Mucosa of stomach (tissue), 1 donor: Measurements from ENCODE around the gene BCAS1.

Source experiments
- H3K27me3 ChIP-seq: one replicate; pipeline ENCODE4 v1.7.0; 2013; ENCODE audit warnings: mild to moderate bottlenecking, low read length; ENCODE audit not compliant: control insufficient read depth, insufficient read depth
- H3K36me3 ChIP-seq: one replicate; pipeline ENCODE4 v1.7.0; 2013; ENCODE audit warnings: low read length; ENCODE audit not compliant: control insufficient read depth, insufficient read depth
- H3K4me1 ChIP-seq: one replicate; pipeline ENCODE4 v1.7.0; 2013; ENCODE audit warnings: mild to moderate bottlenecking, low read length; ENCODE audit not compliant: control insufficient read depth, insufficient read depth
- H3K4me3 ChIP-seq: one replicate; pipeline ENCODE4 v1.7.0; 2013; ENCODE audit warnings: low read length
- H3K9ac ChIP-seq: one replicate; pipeline ENCODE4 v1.7.0; 2013; ENCODE audit warnings: mild to moderate bottlenecking, low read length, moderate library complexity
- H3K9me3 ChIP-seq: one replicate; pipeline ENCODE4 v1.7.0; 2013; ENCODE audit warnings: mild to moderate bottlenecking, low read length, moderate library complexity; ENCODE audit not compliant: control insufficient read depth
- donor health status: Pancreatic carcinoma.

The BCAS1 gene

GRCh38 chr20:54068495-54068894 lies 1.9 kb downstream of the BCAS1 start:
- Histone ChIP-seq H3K9ac (peak overlapping the region; percentile 93), H3K36me3 (no peaks in the 10 kb centered on the region), H3K4me1 (peaks cover 26% of the 10 kb centered on the region), H3K9me3 (no peaks in the 10 kb centered on the region), H3K27me3 (no peaks in the 10 kb centered on the region), H3K4me3 (peak overlapping the region; percentile 42)

- H3K36me3 ChIP-seq = no peaks in the 10 kb centered on the region
- H3K9ac ChIP-seq = peak overlapping the region; percentile 93
- no peaks in the 10 kb centered on the region for H3K9me3 ChIP-seq
- H3K27me3 ChIP-seq = no peaks in the 10 kb centered on the region
- H3K4me1 ChIP-seq = peaks cover 27% of the 10 kb centered on the region
- H3K4me3 ChIP-seq = peak overlapping the region; percentile 42
Measured at GRCh38 chr20:54067606-54068174, 2.7 kb downstream of the BCAS1 start.

DNA sequence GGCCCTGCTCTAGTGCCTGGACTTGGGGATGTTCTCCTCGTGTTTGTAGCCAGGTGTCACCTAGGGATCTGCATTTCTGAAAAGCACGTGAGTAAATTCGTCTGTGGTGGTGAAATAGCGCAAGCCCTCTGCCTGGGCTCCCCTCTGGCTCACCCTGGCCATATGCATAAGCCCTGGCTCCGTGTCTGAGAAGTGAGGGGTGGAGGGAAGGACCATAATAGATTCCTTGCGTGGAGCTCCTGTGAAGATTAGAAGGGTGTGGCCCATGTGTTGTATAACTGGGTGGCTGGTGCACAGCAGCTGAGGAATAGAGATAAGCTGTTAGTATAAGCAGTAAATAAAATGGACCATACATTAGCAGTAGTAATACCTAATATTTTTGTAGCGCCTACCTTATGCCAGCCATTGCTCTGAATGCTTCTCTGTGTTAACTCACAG lies 4.8 kb downstream of the BCAS1 start:
- H3K27me3 ChIP-seq = no peaks in the 10 kb centered on the region
- no peaks in the 10 kb centered on the region for H3K36me3 ChIP-seq
- H3K4me3 ChIP-seq = no peak overlapping the region
- peaks cover 38% of the 10 kb centered on the region for H3K4me1 ChIP-seq
- no peak overlapping the region for H3K9ac ChIP-seq
- no peaks in the 10 kb centered on the region for H3K9me3 ChIP-seq

GRCh38 chr20:54064939-54065338 lies 5.5 kb downstream of the BCAS1 start:
- Histone ChIP-seq H3K27me3 (no peaks in the 10 kb centered on the region), H3K4me1 (peaks cover 36% of the 10 kb centered on the region), H3K9ac (no peak overlapping the region), H3K4me3 (no peak overlapping the region), H3K36me3 (no peaks in the 10 kb centered on the region), H3K9me3 (no peaks in the 10 kb centered on the region)

- no peaks in the 10 kb centered on the region for H3K9me3 ChIP-seq
- no peak overlapping the region for H3K9ac ChIP-seq
- H3K4me1 ChIP-seq = peaks cover 36% of the 10 kb centered on the region
- no peaks in the 10 kb centered on the region for H3K36me3 ChIP-seq
- H3K27me3 ChIP-seq = no peaks in the 10 kb centered on the region
- no peak overlapping the region for H3K4me3 ChIP-seq
Measured at GRCh38 chr20:54063992-54064676, 6.3 kb downstream of the BCAS1 start.

DNA sequence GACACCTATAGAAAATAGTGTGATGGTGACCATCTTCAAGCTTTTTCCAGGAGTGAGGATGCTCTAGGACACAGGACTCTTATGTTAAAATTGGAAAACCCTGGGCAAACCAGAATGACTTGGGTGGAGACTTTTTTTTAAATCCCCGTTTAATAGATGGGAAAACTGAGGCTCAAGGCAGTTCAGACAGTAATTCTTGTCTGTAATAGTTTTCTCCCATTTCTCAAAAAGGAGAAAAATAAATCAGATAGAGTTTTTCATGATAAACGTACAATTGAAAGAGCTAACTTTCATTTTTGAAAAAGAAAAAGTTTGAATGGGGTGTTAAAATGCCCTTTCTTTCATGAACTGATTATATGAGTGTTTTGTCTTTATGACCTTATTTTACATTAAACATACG lies 6.8 kb downstream of the BCAS1 start:
- H3K27me3 ChIP-seq = no peaks in the 10 kb centered on the region
- H3K36me3 ChIP-seq = no peaks in the 10 kb centered on the region
- no peak overlapping the region for H3K4me3 ChIP-seq
- no peaks in the 10 kb centered on the region for H3K9me3 ChIP-seq
- H3K4me1 ChIP-seq = peaks cover 36% of the 10 kb centered on the region
- H3K9ac ChIP-seq = no peak overlapping the region

- Histone ChIP-seq H3K9me3 (no peaks in the 10 kb centered on the region), H3K9ac (no peak overlapping the region), H3K36me3 (no peaks in the 10 kb centered on the region), H3K4me1 (peaks cover 36% of the 10 kb centered on the region), H3K27me3 (no peaks in the 10 kb centered on the region), H3K4me3 (no peak overlapping the region)
Measured at GRCh38 chr20:54062812-54063280, 7.5 kb downstream of the BCAS1 start.

- H3K9ac ChIP-seq = no peak overlapping the region
- peaks cover 33% of the 10 kb centered on the region for H3K4me1 ChIP-seq
- no peak overlapping the region for H3K4me3 ChIP-seq
- no peaks in the 10 kb centered on the region for H3K36me3 ChIP-seq
- H3K9me3 ChIP-seq = no peaks in the 10 kb centered on the region
- no peaks in the 10 kb centered on the region for H3K27me3 ChIP-seq
Measured at GRCh38 chr20:54061101-54061881, 9.1 kb downstream of the BCAS1 start.

GRCh38 chr20:54059691-54060364 lies 10.6 kb downstream of the BCAS1 start:
- Histone ChIP-seq H3K27me3 (no peaks in the 10 kb centered on the region), H3K36me3 (no peaks in the 10 kb centered on the region), H3K9ac (no peak overlapping the region), H3K4me3 (no peak overlapping the region), H3K9me3 (no peaks in the 10 kb centered on the region), H3K4me1 (peaks cover 26% of the 10 kb centered on the region)

GRCh38 chr20:54058420-54059139 lies 11.8 kb downstream of the BCAS1 start:
- H3K27me3 ChIP-seq = no peaks in the 10 kb centered on the region
- H3K4me3 ChIP-seq = no peak overlapping the region
- H3K36me3 ChIP-seq = no peaks in the 10 kb centered on the region
- H3K9me3 ChIP-seq = no peaks in the 10 kb centered on the region
- peaks cover 26% of the 10 kb centered on the region for H3K4me1 ChIP-seq
- H3K9ac ChIP-seq = no peak overlapping the region

- Histone ChIP-seq H3K36me3 (no peaks in the 10 kb centered on the region), H3K9me3 (no peaks in the 10 kb centered on the region), H3K27me3 (no peaks in the 10 kb centered on the region), H3K4me3 (no peak overlapping the region), H3K9ac (no peak overlapping the region), H3K4me1 (peaks cover 17% of the 10 kb centered on the region)
Measured at GRCh38 chr20:54056762-54057639, 13.4 kb downstream of the BCAS1 start.
